SK-N-SH (cell line): ENCODE measurements around the gene ATP6V0E2. TPM values are rescaled to one million over a fixed set of nuclear protein-coding genes. Genes with fewer than 3 reads are reported as not detected.
A peak's percentile ranks its signal among the peaks of the same experiment; 100 is the strongest.

Source experiments
- CTCF ChIA-PET: fragments of 300-600, 350-600 bp; formaldehyde crosslinking; extraction: SDS; loops from one replicate; lab custom pipeline; 2021; lab: Yijun Ruan, JAX
- POLR2A ChIA-PET: fragments of 350-600 bp; sonication (Branson Sonifier 250); formaldehyde crosslinking; extraction: SDS; loops from one replicate; lab custom pipeline; 2020; ENCODE audit warnings: antibody characterized with exemption, inconsistent platforms; lab: Yijun Ruan, JAX
- DNase-seq: peaks from one replicate; pipeline ENCODE4 v3.0.0; 2012
- H2AFZ ChIP-seq: fragments of 200-600 bp; sonication (generic); 2 replicates; pipeline ENCODE4 v1.8.1; 2016; ENCODE audit warnings: antibody characterized with exemption, mild to moderate bottlenecking, low read depth
- H3F3A ChIP-seq: fragments of 200-600 bp; sonication (generic); replicated peaks from 2 replicates; pipeline ENCODE3; 2016; ENCODE audit warnings: antibody characterized with exemption, mild to moderate bottlenecking; ENCODE audit not compliant: insufficient read depth
- H3K27ac ChIP-seq, 2 experiments: fragments of 200-500 bp in 1 of 2; fragments of 200-600 bp in 1 of 2; sonication (Bioruptor generic) in 1 of 2; sonication (generic), shearing (Covaris generic) in 1 of 2; 2 replicates each; pipeline versions ENCODE4 v1.5.1 to v1.6.1; 2014 to 2016; ENCODE audit warnings: low read depth in 2 of 2, inconsistent platforms in 1 of 2, low read length in 1 of 2, mild to moderate bottlenecking in 1 of 2, mixed read lengths in 1 of 2
- H3K27me3 ChIP-seq: fragments of 200-600 bp; sonication (generic), shearing (Covaris generic); 2 replicates; pipeline ENCODE4 v1.6.1; 2016; ENCODE audit warnings: mixed run types; ENCODE audit not compliant: insufficient read depth
- H3K36me3 ChIP-seq, 2 experiments: fragments of 200-500 bp in 1 of 2; fragments of 200-600 bp in 1 of 2; sonication (Bioruptor generic) in 1 of 2; sonication (generic) in 1 of 2; replicated peaks in 1 of 2; 2 replicates each; pipeline versions ENCODE3 to v1.5.1; 2014 to 2016; ENCODE audit warnings: low read length in 1 of 2, mild to moderate bottlenecking in 1 of 2; ENCODE audit not compliant: insufficient read depth in 2 of 2, control insufficient read depth in 1 of 2
- H3K4me1 ChIP-seq, 2 experiments: fragments of 200-500 bp in 1 of 2; fragments of 200-600 bp in 1 of 2; sonication (Bioruptor generic) in 1 of 2; sonication (generic), shearing (Covaris generic) in 1 of 2; 2 replicates each; pipeline versions ENCODE4 v1.5.1 to v1.6.1; 2014 to 2016; ENCODE audit warnings: low read depth in 1 of 2, low read length in 1 of 2, mixed run types in 1 of 2; ENCODE audit not compliant: insufficient read depth in 2 of 2, control insufficient read depth in 1 of 2
- H3K4me2 ChIP-seq: fragments of 200-600 bp; sonication (generic), shearing (Covaris generic); 2 replicates; pipeline ENCODE4 v1.6.1; 2017; ENCODE audit warnings: mixed run types
- H3K4me3 ChIP-seq, 2 experiments: fragments of 200-500 bp in 1 of 2; fragments of 200-600 bp in 1 of 2; sonication (Bioruptor generic) in 1 of 2; sonication (generic), shearing (Covaris generic) in 1 of 2; 2 replicates each; pipeline versions ENCODE4 v1.5.1 to v1.8.1; 2014 to 2016; ENCODE audit warnings: low read depth in 2 of 2, inconsistent platforms in 1 of 2, low read length in 1 of 2, mild to moderate bottlenecking in 1 of 2, mixed read lengths in 1 of 2, moderate library complexity in 1 of 2
- H3K79me2 ChIP-seq: fragments of 200-600 bp; sonication (generic); 2 replicates; pipeline ENCODE4 v1.8.1; 2017; ENCODE audit warnings: mild to moderate bottlenecking; ENCODE audit not compliant: insufficient read depth
- H3K9ac ChIP-seq: fragments of 200-600 bp; sonication (generic); 2 replicates; pipeline ENCODE4 v1.6.1; 2017; ENCODE audit warnings: mixed run types
- H3K9me2 ChIP-seq: fragments of 200-600 bp; sonication (generic); 2 replicates; pipeline ENCODE4 v1.6.1; 2017; ENCODE audit warnings: mixed run types
- H3K9me3 ChIP-seq: fragments of 200-600 bp; sonication (generic); 2 replicates; pipeline ENCODE4 v1.6.1; 2017; ENCODE audit warnings: mixed run types, mild to moderate bottlenecking, moderate library complexity
- H4K20me1 ChIP-seq: fragments of 200-600 bp; sonication (generic); 2 replicates; pipeline ENCODE4 v1.6.1; 2017; ENCODE audit warnings: mild to moderate bottlenecking, mixed run types; ENCODE audit not compliant: insufficient read depth
- EZH2phosphoT487 ChIP-seq: fragments of 200-600 bp; sonication (generic); IDR thresholded peaks from 2 replicates; pipeline ENCODE4 v1.6.1; 2017; ENCODE audit warnings: low read depth, mixed run types, mild to moderate bottlenecking, antibody characterized with exemption, moderate library complexity, borderline replicate concordance
- FOXJ3 ChIP-seq: sonication (generic); formaldehyde crosslinking; IDR thresholded peaks from 2 replicates; pipeline ENCODE4 v1.5.1; 2020; ENCODE audit warnings: mild to moderate bottlenecking, missing genetic modification reagents
- FOXM1 ChIP-seq: IDR thresholded peaks from 2 replicates; pipeline ENCODE4 v1.4.0; 2012; ENCODE audit warnings: low read depth, mild to moderate bottlenecking
- GABPA ChIP-seq: IDR thresholded peaks from 2 replicates; pipeline ENCODE4 v1.4.0; 2012; ENCODE audit warnings: low read depth, mild to moderate bottlenecking
- IRF3 ChIP-seq: fragments of 150-350 bp; IDR thresholded peaks from 2 replicates; pipeline ENCODE4 v1.6.1; 2016; ENCODE audit warnings: mild to moderate bottlenecking, low read depth, low read length
- MAX ChIP-seq: IDR thresholded peaks from 2 replicates; pipeline ENCODE4 v1.4.0; 2012; ENCODE audit warnings: low read depth
- MEF2A ChIP-seq: IDR thresholded peaks from 2 replicates; pipeline ENCODE4 v1.4.0; 2012; ENCODE audit warnings: low read depth, borderline replicate concordance
- MXI1 ChIP-seq: IDR thresholded peaks from 2 replicates; pipeline ENCODE4 v1.6.1; 2012; ENCODE audit warnings: mild to moderate bottlenecking, low read depth, low read length, improper control_type of control experiment
- NFIC ChIP-seq: IDR thresholded peaks from 2 replicates; pipeline ENCODE4 v1.4.0; 2012; ENCODE audit warnings: borderline replicate concordance
- NRF1 ChIP-seq: IDR thresholded peaks from 2 replicates; pipeline ENCODE4 v1.6.1; 2012; ENCODE audit warnings: low read depth, mild to moderate bottlenecking, low read length
- PBX3 ChIP-seq: IDR thresholded peaks from 2 replicates; pipeline ENCODE4; 2012
- POLR2AphosphoS5 ChIP-seq: IDR thresholded peaks from 2 replicates; pipeline ENCODE4 v1.6.1; 2012; ENCODE audit warnings: low read depth, low read length
- RAD21 ChIP-seq: IDR thresholded peaks from 2 replicates; pipeline ENCODE4 v1.6.1; 2012; ENCODE audit warnings: mild to moderate bottlenecking, low read length
- REST ChIP-seq: IDR thresholded peaks from 2 replicates; pipeline ENCODE4 v1.6.1; 2012; ENCODE audit warnings: mild to moderate bottlenecking, low read depth, low read length, moderate library complexity
- RFX5 ChIP-seq: IDR thresholded peaks from 2 replicates; pipeline ENCODE4 v1.6.1; 2012; ENCODE audit warnings: mild to moderate bottlenecking, improper control_type of control experiment, low read length
- SIN3A ChIP-seq: IDR thresholded peaks from 2 replicates; pipeline ENCODE4 v1.6.1; 2012; ENCODE audit warnings: low read depth, mild to moderate bottlenecking, low read length, moderate library complexity, borderline replicate concordance
- SMC3 ChIP-seq: IDR thresholded peaks from 2 replicates; pipeline ENCODE4 v1.6.1; 2012; ENCODE audit warnings: low read depth, low read length, improper control_type of control experiment
- TAF1 ChIP-seq: IDR thresholded peaks from 2 replicates; pipeline ENCODE4 v1.6.1; 2012; ENCODE audit warnings: low read depth, mild to moderate bottlenecking, low read length, moderate library complexity, borderline replicate concordance
- TEAD4 ChIP-seq: IDR thresholded peaks from 2 replicates; pipeline ENCODE4 v1.4.0; 2012; ENCODE audit warnings: mild to moderate bottlenecking, borderline replicate concordance; ENCODE audit not compliant: insufficient read depth
- USF2 ChIP-seq: fragments of 150-350 bp; IDR thresholded peaks from 2 replicates; pipeline ENCODE4 v1.6.1; 2017; ENCODE audit warnings: antibody characterized with exemption, low read length, low read depth, borderline replicate concordance
- YY1 ChIP-seq: IDR thresholded peaks from 2 replicates; pipeline ENCODE4 v1.4.0; 2012; ENCODE audit warnings: low read depth, mild to moderate bottlenecking
- ZBTB33 ChIP-seq: IDR thresholded peaks from 2 replicates; pipeline ENCODE4 v1.4.0; 2012; ENCODE audit warnings: low read depth, borderline replicate concordance
- WGBS: methylation state at CpG from one replicate; pipeline ENCODE4 v1.1.6; 2017; ENCODE audit warnings: low lambda C conversion rate; 5-methylcytosine and 5-hydroxymethylcytosine counted together
- polyA plus RNA-seq, 3 experiments: library from polyadenylated mRNA; depleted of rRNA; stranded (reverse); fragments of >200 nt; gene quantifications; 2 replicates each; pipeline ENCODE4 v1.2.3, GENCODE V29; 2012

ATP6V0E2 gene
- polyA plus RNA-seq (2012; rRNA removed), result 42.6 and 49.6 TPM in 2 replicates
- polyA plus RNA-seq (2012; cell fraction: cytosol; rRNA removed), result 26.8 and 43.0 TPM in 2 replicates
- 22.5 and 34.6 TPM in 2 replicates for polyA plus RNA-seq (2012; cell fraction: nucleus; rRNA removed)

- peaks cover 12% of the 10 kb centered on the region for H3F3A ChIP-seq
- no peaks in the 10 kb centered on the region for H3K9me2 ChIP-seq
- no peaks in the 10 kb centered on the region for H4K20me1 ChIP-seq
- no peaks in the 10 kb centered on the region for H3K9me3 ChIP-seq
- CTCF ChIA-PET, result interaction anchor here (2.5 kb wide), 1 partner anchor 10 kb away, joined by 17 read pairs; no protein-coding TSS in a partner anchor
- peak within 1 kb of the TSS; percentile 94 for H3K4me2 ChIP-seq
- H3K79me2 ChIP-seq, result no peaks in the 10 kb centered on the region
- peak within 1 kb of the TSS; percentile 88 to 91 for H3K4me3 ChIP-seq
- H3K36me3 ChIP-seq, result peaks cover 0 to 12% of the 10 kb centered on the region in 2 experiments
- peak within 1 kb of the TSS; percentile 81 for H3K9ac ChIP-seq
- H2AFZ ChIP-seq, result peak within 1 kb of the TSS; percentile 94
- WGBS, result 1% methylated on average over 70 of the region's 93 CpGs
- no peaks in the 10 kb centered on the region for H3K27me3 ChIP-seq
- H3K4me1 ChIP-seq, result peaks cover 0 to 21% of the 10 kb centered on the region in 2 experiments; a peak in 2 of 4 replicates
- peak; percentile 100 for DNase-seq
- H3K27ac ChIP-seq, result peak within 1 kb of the TSS; percentile 68 to 88
- POLR2A ChIA-PET, result no interaction called here
- TF ChIP-seq TEAD4 (no peak), GABPA (no peak), NRF1 (peak; percentile 100), POLR2AphosphoS5 (peak; percentile 51; the same call in 1 of the 2 replicates), FOXJ3 (CRISPR knock-in tag) (no peak; the same call in 1 of the 2 replicates), PBX3 (peak; percentile 98), YY1 (no peak), NFIC (no peak), TAF1 (no peak), REST (peak; percentile 9; the same call in 1 of the 2 replicates), MXI1 (peak; percentile 82; the same call in 1 of the 2 replicates), FOXM1 (no peak), RFX5 (peak; percentile 4; the same call in 1 of the 2 replicates), EZH2phosphoT487 (no peak), ZBTB33 (no peak), RAD21 (no peak), USF2 (no peak), SIN3A (0 out of 2 replicates have a peak, but pooled peaks have one; percentile 44), IRF3 (no peak), SMC3 (0 out of 2 replicates have a peak, but pooled peaks have one; percentile 10), MAX (peak; percentile 9), MEF2A (no peak)
These were observed at the start of gene ATP6V0E2 for GRCh38 chr7:149873074-149873969. Gene ATP6V0E2 (plus strand): TSS chr7:149873969. CDS start chr7:149874066, 97 bp downstream.
